Liver (tissue), 9 donors: ENCODE data around the gene CCL27. TPM values are rescaled to one million over a fixed set of nuclear protein-coding genes. Genes with fewer than 3 reads are reported as not detected.

Source experiments
- DNase-seq: peaks from one replicate; pipeline ENCODE4 v3.0.0-alpha.2; 2017; ENCODE audit warnings: low spot score
- H3K27ac ChIP-seq, 2 donors: one replicate each; pipeline ENCODE4 v1.7.0; 2013; ENCODE audit warnings: inconsistent platforms in 2 of 2, low read length in 2 of 2, control low read depth in 1 of 2, low read depth in 1 of 2, mild to moderate bottlenecking in 1 of 2
- H3K27me3 ChIP-seq, 4 donors: one replicate each; pipeline versions ENCODE4 v1.6.1 to v1.7.0; 2013; ENCODE audit warnings: low read length in 3 of 4, inconsistent platforms in 1 of 4, mild to moderate bottlenecking in 1 of 4, moderate library complexity in 1 of 4; ENCODE audit not compliant: control insufficient read depth in 4 of 4, insufficient read depth in 4 of 4
- H3K36me3 ChIP-seq, 4 donors: one replicate each; pipeline versions ENCODE4 v1.6.1 to v1.7.0; 2013; ENCODE audit warnings: low read length in 3 of 4, mild to moderate bottlenecking in 3 of 4, low read depth in 1 of 4, moderate library complexity in 1 of 4; ENCODE audit not compliant: control insufficient read depth in 4 of 4, insufficient read depth in 3 of 4
- H3K4me1 ChIP-seq, 4 donors: one replicate each; pipeline versions ENCODE4 v1.6.1 to v1.7.0; 2013; ENCODE audit warnings: low read length in 3 of 4, mild to moderate bottlenecking in 3 of 4, moderate library complexity in 1 of 4; ENCODE audit not compliant: control insufficient read depth in 4 of 4, insufficient read depth in 4 of 4
- H3K4me3 ChIP-seq, 3 donors: one replicate each; pipeline versions ENCODE4 v1.6.1 to v1.7.0; 2013; ENCODE audit warnings: low read length in 3 of 3, control low read depth in 1 of 3, low read depth in 1 of 3, mild to moderate bottlenecking in 1 of 3
- H3K9ac ChIP-seq, 2 donors: one replicate each; pipeline ENCODE4 v1.7.0; 2013; ENCODE audit warnings: low read length in 2 of 2, mild to moderate bottlenecking in 2 of 2, moderate library complexity in 2 of 2, control low read depth in 1 of 2, low read depth in 1 of 2
- H3K9me3 ChIP-seq, 4 donors: one replicate each; pipeline versions ENCODE4 v1.6.1 to v1.7.0; 2013; ENCODE audit warnings: low read length in 3 of 4; ENCODE audit not compliant: control insufficient read depth in 4 of 4
- ATF3 ChIP-seq: IDR thresholded peaks from 2 replicates; pipeline ENCODE4 v1.6.1; 2016; ENCODE audit warnings: antibody characterized with exemption
- CTCF ChIP-seq: fragments of 150-350 bp; IDR thresholded peaks from 2 replicates; pipeline ENCODE4 v1.5.1; 2017; ENCODE audit warnings: improper control_type of control experiment, low read depth, low read length; ENCODE audit not compliant: missing input control
- EGR1 ChIP-seq, 2 donors: IDR thresholded peaks; 2 replicates each; pipeline ENCODE4 v1.6.1; 2016 to 2018; ENCODE audit warnings: antibody characterized with exemption in 2 of 2, low read depth in 2 of 2
- FOXA1 ChIP-seq: IDR thresholded peaks from 2 replicates; pipeline ENCODE4 v1.6.1; 2016; ENCODE audit warnings: antibody characterized with exemption
- FOXA2 ChIP-seq: IDR thresholded peaks from 2 replicates; pipeline ENCODE4 v1.6.1; 2016; ENCODE audit warnings: antibody characterized with exemption
- GABPA ChIP-seq, 2 donors: IDR thresholded peaks in 1 of 2; conservative IDR thresholded peaks in 1 of 2; 2 replicates each; pipeline ENCODE4 v1.6.1; 2016; ENCODE audit warnings: antibody characterized with exemption in 2 of 2, mild to moderate bottlenecking in 1 of 2, moderate library complexity in 1 of 2
- HNF4A ChIP-seq, 2 donors: conservative IDR thresholded peaks; 2 replicates each; pipeline ENCODE4 v1.6.1; 2016; ENCODE audit warnings: antibody characterized with exemption in 2 of 2, mild to moderate bottlenecking in 2 of 2
- HNF4G ChIP-seq: IDR thresholded peaks from 2 replicates; pipeline ENCODE4 v1.6.1; 2016; ENCODE audit warnings: antibody characterized with exemption
- JUND ChIP-seq, 2 donors: IDR thresholded peaks; 2 replicates each; pipeline ENCODE4 v1.6.1; 2016; ENCODE audit warnings: antibody characterized with exemption in 2 of 2
- MAX ChIP-seq: IDR thresholded peaks from 2 replicates; pipeline ENCODE4 v1.6.1; 2016; ENCODE audit warnings: antibody characterized with exemption
- NR2F2 ChIP-seq: IDR thresholded peaks from 2 replicates; pipeline ENCODE4 v1.6.1; 2016; ENCODE audit warnings: antibody characterized with exemption
- RAD21 ChIP-seq, 2 donors: IDR thresholded peaks; 2 replicates each; pipeline ENCODE4 v1.6.1; 2016; ENCODE audit warnings: antibody characterized with exemption in 2 of 2, mild to moderate bottlenecking in 2 of 2
- REST ChIP-seq: IDR thresholded peaks from 2 replicates; pipeline ENCODE4 v1.6.1; 2016; ENCODE audit warnings: antibody characterized with exemption, mild to moderate bottlenecking
- RXRA ChIP-seq, 2 donors: IDR thresholded peaks; 2 replicates each; pipeline ENCODE4 v1.6.1; 2017 to 2018; ENCODE audit warnings: antibody characterized with exemption in 2 of 2, mild to moderate bottlenecking in 1 of 2
- TAF1 ChIP-seq: conservative IDR thresholded peaks from 2 replicates; pipeline ENCODE4 v1.6.1; 2016; ENCODE audit warnings: antibody characterized with exemption, mild to moderate bottlenecking
- YY1 ChIP-seq: IDR thresholded peaks from 2 replicates; pipeline ENCODE4 v1.6.1; 2016; ENCODE audit warnings: antibody characterized with exemption, mild to moderate bottlenecking
- ZBTB33 ChIP-seq: IDR thresholded peaks from 2 replicates; pipeline ENCODE4 v1.6.1; 2016; ENCODE audit warnings: antibody characterized with exemption
- WGBS: extraction: QIAGEN DNeasy Blood & Tissue Kit; methylation state at CpG from one replicate; pipeline ENCODE4 v1.1.7; 2013; 5-methylcytosine and 5-hydroxymethylcytosine counted together
- polyA plus RNA-seq, 2 donors: library from polyadenylated mRNA; stranded (reverse) in 1 of 2; unstranded in 1 of 2; fragments of 200-250 nt in 1 of 2; fragments of >200 nt in 1 of 2; fragmentation: Nextera tagmentation in 1 of 2; extraction: Ambion mirVana in 1 of 2; gene quantifications; one replicate each; pipeline versions ENCODE4 v1.2.1 to v1.2.3, GENCODE V29; 2013 to 2015
- total RNA-seq, 2 donors: library from RNA; depleted of rRNA; stranded (reverse); fragments of >200 nt; gene quantifications; one replicate each; pipeline ENCODE4 v1.2.3, GENCODE V29; 2014
- donor health status: healthy.
- donor health status: healthy.
- donor health status: healthy.
- donor health status: healthy.
- donor health status: healthy.

CCL27 gene
- total RNA-seq (not detected), polyA plus RNA-seq (not detected)

GRCh38 chr9:34662526-34663302, at the start of gene CCL27:
TSS of gene CCL27 (minus strand) at chr9:34662657. CDS start at chr9:34662633, 24 bp downstream.
- Histone ChIP-seq H3K36me3 (peaks cover 0 to 14% (median 0%) of the 10 kb centered on the region in 4 donors), H3K27ac (no peak within 1 kb of the TSS), H3K27me3 (no peaks in the 10 kb centered on the region), H3K4me3 (no peak within 1 kb of the TSS), H3K9ac (no peak within 1 kb of the TSS), H3K4me1 (peaks cover 4 to 23% (median 13%) of the 10 kb centered on the region in 4 donors), H3K9me3 (no peaks in the 10 kb centered on the region)
- TF ChIP-seq EGR1 (IDR thresholded peaks at IDR 0.05; ENCODE audit: low read depth in 2 of 2): no peak
- TF ChIP-seq RAD21 (IDR thresholded peaks at IDR 0.05): no peak
- TF ChIP-seq FOXA1: no peak
- no peak for TF ChIP-seq FOXA2
- TF ChIP-seq ATF3: no peak
- TF ChIP-seq YY1: no peak
- no peak for TF ChIP-seq GABPA (IDR thresholded peaks at IDR 0.05 in 1 of 2, conservative IDR thresholded peaks at IDR 0.05 in 1 of 2)
- TF ChIP-seq HNF4G: no peak
- TF ChIP-seq HNF4A (conservative IDR thresholded peaks at IDR 0.05): no peak
- no peak for TF ChIP-seq TAF1
- no peak for TF ChIP-seq ZBTB33
- no peak for TF ChIP-seq MAX
- no peak for TF ChIP-seq JUND (IDR thresholded peaks at IDR 0.05)
- no peak for TF ChIP-seq REST
- TF ChIP-seq CTCF: no peak
- no peak for TF ChIP-seq RXRA (IDR thresholded peaks at IDR 0.05)
- no peak for TF ChIP-seq NR2F2
- WGBS: 95% methylated on average over 4 of the region's 4 CpGs
- no peak for DNase-seq
